KBM-7 (cell line): ENCODE measurements around the gene FOXQ1.
"Not testable (repeated sequence)": the region's sequence is repeated elsewhere in the genome, so short reads cannot be mapped to it uniquely, and the experiment has no call there.

Experiments
- DNase-seq: peaks from one replicate; pipeline ENCODE4 v3.0.0-alpha.2; 2015
- in situ Hi-C: fragments of 300-500 bp; cut with MboI; formaldehyde crosslinking; loops from 2 replicates; pipeline ENCODE4 v1.14.3; 2020; ENCODE audit warnings: low sequenced_read_pairs, low pct_unique_long_range_greater_than_20kb, mixed read lengths

FOXQ1 gene

DNA sequence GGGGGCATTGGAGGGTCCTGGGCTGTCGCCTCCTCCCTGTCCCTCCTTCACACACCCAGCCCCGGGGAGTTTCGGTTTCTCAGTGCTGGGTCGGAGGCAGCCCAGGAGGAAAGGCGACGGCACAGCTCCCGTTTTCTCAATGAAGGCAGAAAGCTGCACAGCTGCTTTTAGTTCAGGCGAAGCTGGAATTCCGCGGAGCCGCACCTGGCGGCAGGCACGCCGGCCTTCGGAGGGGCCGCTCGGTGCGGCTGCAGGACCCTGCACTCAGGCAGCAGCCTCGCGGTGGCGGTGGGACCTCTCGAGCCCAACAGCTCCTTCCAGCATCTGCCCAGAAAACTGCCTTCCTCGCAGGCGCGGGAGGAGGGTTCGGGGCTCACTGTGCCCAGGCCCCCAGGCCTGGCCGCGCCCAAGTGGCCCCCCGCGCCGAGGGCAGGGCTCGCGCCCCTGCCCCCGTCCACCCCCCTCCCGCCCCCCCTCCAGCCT lies 4.6 kb downstream of the FOXQ1 start:
- DNase-seq: no peak
- in situ Hi-C loops: no loop called here

DNA sequence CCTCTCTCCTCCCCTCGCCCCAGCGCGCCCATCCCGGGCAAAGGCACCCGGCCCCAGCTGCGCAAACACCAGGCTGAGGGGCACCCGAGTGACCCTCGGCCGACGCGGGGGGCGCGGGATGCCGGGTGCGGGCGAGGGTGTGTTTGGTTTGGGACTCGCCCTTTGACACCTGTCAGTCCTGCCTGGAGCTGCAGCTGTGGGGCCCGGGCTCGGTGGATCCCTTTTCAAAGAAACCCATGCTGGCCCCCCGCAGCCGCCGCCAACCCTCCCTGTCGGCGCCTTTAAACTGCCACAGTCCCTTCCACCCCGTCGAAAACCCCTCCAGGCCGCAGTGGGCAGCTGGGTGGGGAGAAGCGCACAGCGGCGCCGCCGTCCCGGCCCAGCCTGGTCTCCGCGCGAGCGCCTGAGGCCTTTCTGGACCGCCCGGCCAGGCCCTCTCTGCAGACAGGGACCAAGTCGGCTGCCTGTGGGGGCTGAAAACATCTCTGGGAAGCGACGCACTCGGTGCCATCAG lies 5.5 kb downstream of the FOXQ1 start:
- in situ Hi-C loops: no loop called here
- DNase-seq: no peak

- DNase-seq: no peak
- in situ Hi-C loops: no loop called here
Measured at GRCh38 chr6:1318036-1318435, 6.1 kb downstream of the FOXQ1 start.

GRCh38 chr6:1318584-1318983 lies 6.7 kb downstream of the FOXQ1 start:
- DNase-seq, in situ Hi-C loops: not testable (repeated sequence)

DNA sequence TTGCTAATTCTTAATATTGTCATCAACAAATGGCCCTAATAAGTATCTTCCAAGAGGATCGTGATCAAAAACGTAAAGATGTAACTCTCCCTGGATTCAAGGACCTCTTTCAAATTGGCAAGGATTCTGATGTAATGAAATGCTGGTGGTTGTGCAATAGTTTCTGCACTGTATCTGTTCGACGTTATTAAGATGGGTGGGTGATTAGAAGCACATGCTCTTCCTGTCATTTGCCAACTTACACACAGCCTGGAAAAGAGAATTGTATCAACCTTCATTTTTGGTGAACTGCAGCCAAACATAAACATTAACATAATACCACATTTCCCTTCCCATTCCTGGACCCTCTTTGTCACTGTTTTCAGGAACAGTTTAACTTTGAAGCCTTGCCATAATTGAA lies 9.8 kb downstream of the FOXQ1 start:
- in situ Hi-C loops: no loop called here
- no peak for DNase-seq

DNA sequence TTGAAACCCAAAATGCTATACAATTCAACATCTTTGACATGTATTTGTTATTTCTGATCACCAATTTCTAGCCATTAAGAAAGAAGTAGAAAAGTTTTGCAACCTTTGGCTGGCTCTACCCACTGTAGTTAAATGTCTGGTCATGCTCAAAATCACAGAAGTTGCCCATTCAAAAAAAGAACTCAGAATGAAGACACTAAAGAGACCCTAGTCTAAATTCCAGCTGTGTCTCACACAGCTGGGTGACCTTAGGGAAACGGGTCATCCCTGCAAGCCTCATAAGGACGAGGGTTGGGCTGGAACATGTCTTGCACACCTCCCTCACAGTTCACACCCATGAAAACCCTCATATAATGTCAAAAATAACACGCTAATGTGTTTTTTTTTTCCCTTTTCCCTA lies 10.3 kb downstream of the FOXQ1 start:
- in situ Hi-C loops: no loop called here
- no peak for DNase-seq

GRCh38 chr6:1322696-1323219 lies 10.9 kb downstream of the FOXQ1 start:
- in situ Hi-C loops: no loop called here
- no peak for DNase-seq

DNA sequence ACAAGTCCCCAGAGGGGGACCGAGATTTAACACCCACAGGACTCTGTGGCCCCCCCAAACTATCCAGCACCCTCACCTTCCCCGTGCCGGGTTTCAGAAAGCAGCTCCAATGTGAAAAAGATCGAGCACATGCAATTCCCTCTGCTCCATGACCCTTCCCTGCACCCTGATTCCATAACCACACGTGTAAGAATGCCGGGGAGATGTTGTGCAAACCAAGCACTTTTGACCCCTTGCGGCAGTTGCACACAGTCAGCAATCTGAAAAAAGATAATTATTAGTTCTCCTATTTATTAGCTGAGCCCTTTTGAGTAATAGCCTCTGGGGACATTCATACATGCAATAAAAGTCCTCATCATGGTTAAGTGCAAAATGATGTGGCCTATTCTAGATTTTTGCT lies 13.0 kb downstream of the FOXQ1 start:
- in situ Hi-C loops: no loop called here
- no peak for DNase-seq

DNA sequence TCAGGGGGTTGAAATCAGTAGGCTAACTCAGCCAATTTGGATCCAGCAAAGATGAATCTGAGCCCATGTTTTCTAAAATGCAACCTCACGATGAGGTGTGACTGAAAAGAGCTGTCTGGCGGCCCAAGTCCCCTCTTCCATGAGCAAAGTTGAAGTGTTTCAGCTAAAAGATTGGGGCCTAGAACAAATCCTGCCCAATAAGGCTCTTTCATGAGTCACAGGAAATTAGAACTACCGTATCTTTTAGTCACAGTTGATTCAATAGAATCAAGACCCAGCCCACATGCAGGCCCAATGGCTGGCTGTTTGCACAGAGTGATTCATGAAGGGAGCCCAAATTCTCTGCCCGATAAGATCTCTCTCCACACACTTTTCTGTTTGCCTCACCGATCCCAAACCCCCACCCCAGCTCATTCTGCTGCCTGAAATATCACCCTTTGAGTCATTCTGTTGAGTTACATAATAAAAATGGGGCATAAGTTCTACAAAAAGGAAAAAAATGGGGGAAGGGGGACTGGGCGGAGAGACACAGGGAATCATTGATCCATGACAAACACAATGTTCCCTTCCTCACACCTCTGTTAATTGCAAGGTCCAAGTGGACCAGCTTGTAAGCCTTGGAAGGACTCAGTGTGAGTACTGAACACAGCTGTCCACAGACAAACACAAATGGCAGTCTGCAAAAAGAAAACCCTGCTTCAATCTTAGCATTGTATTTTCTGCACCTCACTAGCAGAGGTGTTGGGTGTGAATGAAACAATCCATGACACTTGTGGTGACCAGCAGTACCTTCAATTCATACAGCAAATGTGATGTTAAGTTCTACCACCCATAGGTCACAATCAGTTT lies 13.8 kb downstream of the FOXQ1 start:
- in situ Hi-C loops: no loop called here
- no peak for DNase-seq

DNA sequence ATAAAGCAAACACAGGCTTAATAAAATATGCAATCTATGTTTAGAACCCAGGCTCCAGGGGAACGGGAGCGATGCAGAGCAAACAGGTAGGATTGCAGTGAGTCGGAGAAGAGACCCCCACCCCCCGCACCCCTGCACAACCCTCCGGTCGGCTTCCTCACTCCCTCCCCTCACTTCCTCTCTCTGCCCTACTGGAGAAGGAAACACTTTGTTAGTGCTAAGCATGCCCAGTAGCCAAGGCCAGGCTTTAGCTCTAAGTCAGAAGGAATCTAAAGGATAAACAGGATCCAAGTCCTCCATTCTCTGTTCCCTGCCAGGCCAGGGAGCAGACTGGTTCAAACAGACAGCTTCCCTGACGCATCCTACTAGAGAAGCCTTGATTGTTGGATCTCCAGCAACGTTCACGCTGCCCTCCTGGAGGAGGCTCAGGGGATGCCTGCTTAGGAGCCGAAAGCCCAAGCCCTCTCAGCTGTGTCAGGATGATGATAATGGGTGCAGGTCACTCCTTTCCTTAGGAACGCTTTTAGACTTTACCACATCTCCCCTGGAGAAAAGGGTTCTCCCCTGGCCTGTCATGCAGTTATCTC lies 14.7 kb downstream of the FOXQ1 start:
- DNase-seq: no peak

GRCh38 chr6:1327630-1328029 lies 15.7 kb downstream of the FOXQ1 start:
- no peak for DNase-seq
- in situ Hi-C loops: no loop called here

More for the DNA sequence above, 14.7 kb downstream of the FOXQ1 start:
- in situ Hi-C loops: no loop called here

- in situ Hi-C loops: no loop called here
- DNase-seq: no peak
Measured at GRCh38 chr6:1328129-1328800, 16.4 kb downstream of the FOXQ1 start.

DNA sequence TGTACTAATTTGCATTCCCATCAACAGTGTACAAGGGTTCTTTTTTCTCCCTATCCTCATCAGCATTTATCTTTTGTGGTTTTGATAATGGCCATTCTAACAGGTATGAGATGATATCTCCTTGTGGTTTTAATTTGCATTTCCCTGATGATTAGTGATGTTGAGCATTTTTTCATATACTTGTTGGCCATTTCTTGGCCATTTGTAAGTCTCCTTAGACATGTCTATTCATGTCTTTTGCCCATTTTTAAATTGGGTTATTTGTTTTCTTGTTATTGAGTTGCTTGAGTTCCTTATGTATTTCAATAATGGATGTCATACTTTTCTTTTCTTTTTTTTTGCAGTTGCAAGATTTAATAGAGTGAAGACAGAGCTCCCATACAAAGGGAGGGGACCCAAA lies 17.8 kb downstream of the FOXQ1 start:
- in situ Hi-C loops: no loop called here
- DNase-seq: no peak

- no peak for DNase-seq
Measured at GRCh38 chr6:1334684-1335083, 22.8 kb downstream of the FOXQ1 start.

GRCh38 chr6:1335367-1336037 lies 23.6 kb downstream of the FOXQ1 start:
- in situ Hi-C loops: no loop called here
- DNase-seq: no peak

More at GRCh38 chr6:1334684-1335083, 22.8 kb downstream of the FOXQ1 start:
- in situ Hi-C loops: no loop called here

GRCh38 chr6:1336246-1336843 lies 24.4 kb downstream of the FOXQ1 start:
- in situ Hi-C loops: no loop called here
- no peak for DNase-seq

GRCh38 chr6:1337791-1338190 lies 25.9 kb downstream of the FOXQ1 start:
- no peak for DNase-seq
- in situ Hi-C loops: no loop called here

- in situ Hi-C loops: no loop called here
- DNase-seq: no peak
Measured at GRCh38 chr6:1346101-1346500, 34.2 kb downstream of the FOXQ1 start.

DNA sequence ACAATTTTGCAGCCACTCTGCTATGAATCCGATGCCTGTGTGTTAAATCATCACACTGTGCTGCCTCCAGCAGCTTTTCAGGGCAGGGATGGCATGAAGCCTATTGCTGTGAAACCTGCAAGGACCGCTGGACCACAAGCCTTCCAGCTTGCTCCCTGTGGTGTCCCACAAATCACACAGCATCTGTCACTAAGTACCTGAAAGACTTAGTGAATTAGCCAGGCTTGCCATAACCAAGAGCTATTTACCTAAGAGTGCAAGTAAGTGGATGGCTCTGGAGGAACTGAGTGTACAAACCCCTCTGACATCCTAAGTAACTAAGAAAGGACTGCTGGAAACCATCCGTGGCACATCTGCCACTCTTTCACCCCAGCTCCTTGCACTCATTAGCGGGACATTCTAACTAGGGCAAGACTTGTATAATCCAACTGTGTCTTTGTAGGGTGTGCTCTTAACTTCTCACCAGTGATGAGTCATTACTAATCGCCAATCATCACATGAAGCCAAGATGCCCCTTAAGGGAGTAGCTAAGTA lies 34.7 kb downstream of the FOXQ1 start:
- in situ Hi-C loops: no loop called here
- DNase-seq: no peak
